Caco-2 (cell line): Measurements from ENCODE around the gene FBXO45. TPM values are rescaled to one million over a fixed set of nuclear protein-coding genes. Genes with fewer than 3 reads are reported as not detected.
"Not testable (repeated sequence)": the region's sequence is repeated elsewhere in the genome, so short reads cannot be mapped to it uniquely, and the experiment has no call there.

ENCODE experiments used
- Bru-seq: library from RNA; stranded (reverse); fragments of 400-500 nt; gene quantifications from one replicate; lab custom pipeline; 2021; lab: Mats Ljungman, UMichigan
- BruChase-seq, 2 experiments: library from RNA; stranded (reverse); fragments of 400-500 nt; gene quantifications; one replicate each; lab custom pipeline; 2021; lab: Mats Ljungman, UMichigan
- BruUV-seq: library from RNA; stranded (reverse); fragments of 400-500 nt; replicated peaks from 2 replicates; lab custom pipeline; 2021; lab: Mats Ljungman, UMichigan
- CTCF ChIA-PET: fragments of 300-600 bp; sonication (Branson Sonifier 250); formaldehyde crosslinking; loops from one replicate; lab custom pipeline; 2022; ENCODE audit warnings: antibody characterized with exemption; lab: Charles Lee
- POLR2A ChIA-PET: fragments of 300-600 bp; sonication (Branson Sonifier 250); formaldehyde crosslinking; loops from one replicate; lab custom pipeline; 2022; ENCODE audit warnings: antibody characterized with exemption; lab: Charles Lee
- DNase-seq, 2 experiments: peaks; one replicate each; pipeline versions ENCODE4 v3.0.0 to v3.0.0-alpha.2; 2020 to 2022
- H3K27me3 ChIP-seq: replicated peaks from 2 replicates; pipeline ENCODE4 v1.6.0; 2011; ENCODE audit warnings: low read length; ENCODE audit not compliant: control insufficient read depth, insufficient read depth
- H3K36me3 ChIP-seq: 2 replicates; pipeline ENCODE4 v1.5.1; 2011; ENCODE audit warnings: low read length; ENCODE audit not compliant: control insufficient read depth, insufficient read depth
- H3K4me1 ChIP-seq: fragments of 250-450 bp; sonication (Bioruptor Pico); 2 replicates; pipeline ENCODE4 v1.5.1; 2020; ENCODE audit warnings: mild to moderate bottlenecking
- H3K4me3 ChIP-seq: 2 replicates; pipeline ENCODE4 v1.5.1; 2011; ENCODE audit warnings: low read depth, mild to moderate bottlenecking, control low read depth, low read length
- H3K9me3 ChIP-seq: fragments of 250-450 bp; sonication (Bioruptor Pico); 2 replicates; pipeline ENCODE4 v1.5.1; 2020; ENCODE audit warnings: mild to moderate bottlenecking, moderate library complexity
- H3K27ac Mint-ChIP-seq: one replicate; pipeline ENCODE4 v1.8.0; 2022; ENCODE audit warnings: mixed read lengths; ENCODE audit not compliant: unreplicated experiment
- H3K27me3 Mint-ChIP-seq: one replicate; pipeline ENCODE4 v1.8.0; 2022; ENCODE audit warnings: mixed read lengths; ENCODE audit not compliant: insufficient read depth, unreplicated experiment
- H3K36me3 Mint-ChIP-seq: one replicate; pipeline ENCODE4 v1.8.0; 2022; ENCODE audit warnings: mild to moderate bottlenecking, mixed read lengths; ENCODE audit not compliant: insufficient read depth, unreplicated experiment
- H3K4me1 Mint-ChIP-seq: one replicate; pipeline ENCODE4 v1.8.0; 2022; ENCODE audit warnings: low read depth, mixed read lengths; ENCODE audit not compliant: unreplicated experiment
- H3K4me3 Mint-ChIP-seq: one replicate; pipeline ENCODE4 v1.8.0; 2022; ENCODE audit warnings: mild to moderate bottlenecking, moderate library complexity, mixed read lengths; ENCODE audit not compliant: unreplicated experiment
- H3K9me3 Mint-ChIP-seq: one replicate; pipeline ENCODE4 v1.8.0; 2022; ENCODE audit warnings: mixed read lengths; ENCODE audit not compliant: unreplicated experiment
- CTCF ChIP-seq, 2 experiments: fragments of 200-600 bp in 1 of 2; IDR thresholded peaks; 1 replicate in 1 of 2; 2 replicates in 1 of 2; pipeline versions ENCODE4 v1.5.1 to v1.8.0; 2011 to 2022; ENCODE audit warnings: antibody characterized with exemption in 1 of 2, control low read depth in 1 of 2, inconsistent platforms in 1 of 2, low read depth in 1 of 2, low read length in 1 of 2, mild to moderate bottlenecking in 1 of 2, moderate library complexity in 1 of 2; ENCODE audit not compliant: insufficient read depth in 1 of 2, severe bottlenecking in 1 of 2, unreplicated experiment in 1 of 2
- intact Hi-C: fragments of 100-400 bp; cut with micrococcal nuclease; formaldehyde crosslinking; loops from one replicate; pipeline ENCODE4 v1.10.0; 2022; ENCODE audit not compliant: unreplicated experiment
- long read RNA-seq: library from polyadenylated mRNA; stranded (forward); transcript quantifications from one replicate; pipeline ENCODE4 v2.0.0, GENCODE V29; 2022
- total RNA-seq: library from RNA; stranded (reverse); gene quantifications from 2 replicates; pipeline ENCODE4 v1.2.3, GENCODE V29; 2022

The FBXO45 gene
- total RNA-seq (14.5 and 15.8 TPM in 2 replicates), Bru-seq, nascent RNA (percentile 82 among the genes with signal in this experiment), BruChase-seq, experiment 1, labeled RNA remaining after a 2-hour chase (percentile 93 among the genes with signal in this experiment), BruChase-seq, experiment 2, labeled RNA remaining after a 6-hour chase (percentile 79 among the genes with signal in this experiment)
- long read RNA-seq, full-length matches to known transcripts: 26 of 31 reads
- long read RNA-seq, partial matches to known transcripts: 4 of 31 reads
- long read RNA-seq, other reads (novel, unspliced or antisense): 1 of 31 reads

- H3K4me3 Mint-ChIP-seq: peak within 1 kb of the TSS; percentile 83
- Histone ChIP-seq H3K27me3 (no peaks in the 10 kb centered on the region), H3K4me3 (peak within 1 kb of the TSS; percentile 96), H3K4me1 (peaks cover 10% of the 10 kb centered on the region), H3K36me3 (no peaks in the 10 kb centered on the region), H3K9me3 (no peaks in the 10 kb centered on the region)
- peak; percentile 94 to 96 for DNase-seq
- peak within 1 kb of the TSS; percentile 98 for H3K27ac Mint-ChIP-seq
- H3K36me3 Mint-ChIP-seq: no peaks in the 10 kb centered on the region
- intact Hi-C loops: loop anchor here (1.0 to 5.0 kb wide), 2 partner anchors 65 to 81 kb away; partner anchors contain the start of gene RNF168
- no peaks in the 10 kb centered on the region for H3K27me3 Mint-ChIP-seq
- no TSS peak for BruUV-seq
- peaks cover 5% of the 10 kb centered on the region for H3K4me1 Mint-ChIP-seq
- H3K9me3 Mint-ChIP-seq: no peaks in the 10 kb centered on the region
- ChIA-PET POLR2A (interaction anchor here (0.5 to 1.3 kb wide), 7 partner anchors 16 to 894 kb away, joined by 3 to 4 read pairs (median 3); partner anchors contain the start of gene UBXN7), CTCF (no interaction called here)
- no peak for TF ChIP-seq CTCF (IDR thresholded peaks at IDR 0.05; ENCODE audit: insufficient read depth in 1 of 2, low read depth in 1 of 2, low read length in 1 of 2, severe bottlenecking in 1 of 2, unreplicated experiment in 1 of 2)
These were observed at the start of gene FBXO45, which contains the start of gene WDR53 for GRCh38 chr3:196568246-196569002. TSS of gene FBXO45 (plus strand) at chr3:196568660. CDS start at chr3:196568985, 325 bp downstream. TSS of gene WDR53 (minus strand) at chr3:196568554. CDS start at chr3:196561475, 7,079 bp downstream.

- peak; percentile 63 for DNase-seq
- no TSS peak for BruUV-seq
- Histone ChIP-seq H3K4me1 (no peaks in the 10 kb centered on the region), H3K9me3 (peaks cover 32% of the 10 kb centered on the region), H3K4me3 (no peak overlapping the region), H3K36me3 (no peaks in the 10 kb centered on the region), H3K27me3 (no peaks in the 10 kb centered on the region)
- TF ChIP-seq CTCF (IDR thresholded peaks at IDR 0.05; ENCODE audit: insufficient read depth in 1 of 2, low read depth in 1 of 2, low read length in 1 of 2, severe bottlenecking in 1 of 2, unreplicated experiment in 1 of 2): peak; percentile 0 to 36
- H3K4me3 Mint-ChIP-seq: no peak overlapping the region
- ChIA-PET POLR2A (no interaction called here), CTCF (no interaction called here)
- H3K27ac Mint-ChIP-seq: no peak overlapping the region
- intact Hi-C loops: loop anchor here (1.0 kb wide), 1 partner anchor 266 kb away; no protein-coding TSS in a partner anchor
- H3K36me3 Mint-ChIP-seq: no peaks in the 10 kb centered on the region
- no peaks in the 10 kb centered on the region for H3K27me3 Mint-ChIP-seq
- H3K4me1 Mint-ChIP-seq: no peaks in the 10 kb centered on the region
- peaks cover 48% of the 10 kb centered on the region for H3K9me3 Mint-ChIP-seq
These were observed 49.3 kb upstream of the FBXO45 start for GRCh38 chr3:196518966-196519717.

- Histone ChIP-seq H3K9me3 (peaks cover 38% of the 10 kb centered on the region), H3K4me1 (no peaks in the 10 kb centered on the region), H3K36me3 (no peaks in the 10 kb centered on the region), H3K4me3 (no peak overlapping the region), H3K27me3 (no peaks in the 10 kb centered on the region)
- Mint-ChIP-seq H3K9me3 (peaks cover 48% of the 10 kb centered on the region), H3K27me3 (no peaks in the 10 kb centered on the region), H3K4me3 (no peak overlapping the region), H3K27ac (no peak overlapping the region), H3K36me3 (no peaks in the 10 kb centered on the region), H3K4me1 (no peaks in the 10 kb centered on the region)
- no peak for TF ChIP-seq CTCF (IDR thresholded peaks at IDR 0.05; ENCODE audit: insufficient read depth in 1 of 2, low read depth in 1 of 2, low read length in 1 of 2, severe bottlenecking in 1 of 2, unreplicated experiment in 1 of 2)
- BruUV-seq: no TSS peak
- DNase-seq: peak in 1 of 2 experiments; percentile 63
- intact Hi-C loops: loop anchor here (1.0 kb wide), 1 partner anchor 266 kb away; no protein-coding TSS in a partner anchor
- ChIA-PET POLR2A (no interaction called here), CTCF (no interaction called here)
These were observed 48.8 kb upstream of the FBXO45 start for GRCh38 chr3:196519718-196520082.

GRCh38 chr3:196521291-196521690 is 47.2 kb upstream of the FBXO45 start:
- H3K4me1 ChIP-seq, H3K4me1 Mint-ChIP-seq, H3K27me3 Mint-ChIP-seq, POLR2A ChIA-PET, BruUV-seq, H3K27ac Mint-ChIP-seq, H3K36me3 Mint-ChIP-seq, H3K27me3 ChIP-seq, H3K36me3 ChIP-seq, H3K4me3 Mint-ChIP-seq, intact Hi-C loops, H3K4me3 ChIP-seq, DNase-seq: not testable (repeated sequence)
- CTCF ChIA-PET: interaction anchor here (0.6 kb wide), 1 partner anchor 9 kb away, joined by 5 read pairs; no protein-coding TSS in a partner anchor
- H3K9me3 Mint-ChIP-seq: peaks cover 34% of the 10 kb centered on the region
- H3K9me3 ChIP-seq: peaks cover 36% of the 10 kb centered on the region
